GM03348 (cell line): Measurements from ENCODE around the gene TET3.

ENCODE experiments used
- DNase-seq: peaks from one replicate; pipeline ENCODE4 v3.0.0; 2012; ENCODE audit warnings: low spot score

TET3 gene

DNA sequence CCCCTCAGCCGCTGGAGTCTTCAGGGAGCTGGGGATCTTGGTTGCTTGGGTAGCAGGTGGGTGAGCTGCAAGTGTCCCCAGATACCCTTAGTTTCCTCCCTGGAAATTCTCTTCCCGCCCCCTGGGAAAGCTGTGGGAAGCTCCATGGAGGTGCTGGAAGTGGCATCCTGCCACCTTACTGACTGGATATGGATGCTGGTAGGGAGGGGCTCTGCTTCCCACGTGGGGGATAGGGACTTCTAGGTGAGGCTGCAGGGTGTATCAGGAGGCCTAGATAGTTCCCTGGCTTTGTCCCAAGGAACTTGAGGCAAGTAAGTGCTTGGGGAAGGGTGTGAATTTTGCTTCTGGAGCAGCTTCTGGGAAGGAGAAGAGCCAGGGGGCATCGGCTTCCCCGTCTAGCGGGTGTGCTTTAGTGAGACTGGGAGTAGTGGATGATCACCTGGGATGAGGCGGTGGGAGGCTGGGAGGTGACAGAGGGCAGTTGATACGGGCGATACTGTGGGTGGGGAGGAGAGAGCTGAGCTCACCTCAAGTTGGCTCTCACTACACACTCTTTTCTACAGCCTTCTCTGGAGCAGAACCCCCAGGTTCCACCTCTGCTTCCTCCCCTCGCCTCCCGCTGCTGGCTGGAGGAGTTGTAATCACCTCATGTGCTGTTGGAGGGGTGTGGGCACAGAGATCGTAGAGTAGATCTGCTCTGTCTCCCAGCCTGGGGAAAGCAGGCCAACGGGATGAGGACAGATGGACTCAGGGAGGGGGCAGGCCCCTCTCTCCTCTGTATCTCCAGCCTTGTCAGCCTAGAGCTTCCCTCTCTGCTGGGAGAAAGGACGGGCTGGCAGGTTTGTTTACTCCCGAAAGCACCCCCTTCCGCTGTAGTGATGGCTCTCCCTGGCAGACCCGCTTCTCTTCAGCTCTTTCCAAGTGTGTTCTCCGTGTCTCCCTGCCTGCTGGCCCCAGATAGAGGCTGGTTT, 19.8 kb downstream of the TET3 start:
- no peak for DNase-seq

DNA sequence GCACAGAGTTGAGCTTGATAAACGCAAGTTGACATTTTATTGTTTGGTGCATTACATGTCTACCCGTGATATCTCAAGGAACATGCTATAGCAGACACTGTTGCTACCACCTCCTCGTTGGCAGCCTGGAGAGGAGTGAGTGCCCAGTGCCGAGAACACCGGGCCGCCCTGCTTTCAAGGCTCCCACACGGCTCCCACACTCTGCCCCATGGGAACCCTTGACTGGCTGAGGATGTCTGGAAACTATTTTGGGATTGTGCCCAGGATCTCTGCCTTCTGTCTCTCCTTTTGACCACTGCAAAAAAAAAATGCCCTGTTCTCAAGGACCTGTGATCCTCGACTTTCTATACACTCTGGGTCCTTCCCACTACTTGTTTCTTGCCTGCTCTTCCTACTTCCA, 21.1 kb downstream of the TET3 start:
- DNase-seq: no peak

DNA sequence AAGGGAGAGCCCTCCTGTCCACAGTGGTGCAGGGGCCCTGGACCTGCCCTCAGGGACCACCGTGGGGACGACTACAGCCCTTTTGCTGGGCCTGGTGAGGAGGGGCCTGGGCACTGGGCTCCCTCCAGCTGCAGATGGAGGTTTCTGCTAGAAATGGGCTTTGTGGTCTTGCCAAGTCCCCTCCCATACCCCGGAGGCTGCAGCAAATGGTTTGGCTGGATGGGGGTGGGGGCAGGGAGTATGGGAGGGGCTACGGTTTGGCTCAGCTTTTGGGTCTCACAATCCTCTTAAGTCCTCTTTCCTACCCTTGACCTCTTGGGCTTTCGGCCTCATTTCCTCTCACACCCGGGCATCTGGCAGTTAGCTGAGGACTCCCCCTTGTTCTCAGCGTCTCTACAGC, 21.7 kb downstream of the TET3 start:
- no peak for DNase-seq

DNA sequence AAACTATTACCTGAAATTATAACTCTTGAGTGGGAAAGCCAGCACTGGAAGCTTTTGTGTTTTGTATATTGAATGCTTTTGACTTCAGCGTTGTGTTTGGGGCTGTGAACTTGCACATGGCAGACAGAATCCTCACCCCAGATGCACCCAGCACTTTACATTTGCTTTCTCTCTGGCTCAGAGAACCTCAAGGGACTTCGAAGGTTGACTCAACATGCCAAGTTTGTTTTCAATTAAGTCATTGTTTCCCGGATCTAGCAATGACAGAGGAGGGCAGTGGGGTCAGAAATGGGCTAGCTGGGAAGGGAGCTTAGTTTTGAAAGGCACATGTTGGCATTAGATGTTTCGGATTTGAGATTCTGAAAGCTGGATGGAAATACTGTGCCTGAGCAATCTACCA, 22.4 kb downstream of the TET3 start:
- no peak for DNase-seq

DNA sequence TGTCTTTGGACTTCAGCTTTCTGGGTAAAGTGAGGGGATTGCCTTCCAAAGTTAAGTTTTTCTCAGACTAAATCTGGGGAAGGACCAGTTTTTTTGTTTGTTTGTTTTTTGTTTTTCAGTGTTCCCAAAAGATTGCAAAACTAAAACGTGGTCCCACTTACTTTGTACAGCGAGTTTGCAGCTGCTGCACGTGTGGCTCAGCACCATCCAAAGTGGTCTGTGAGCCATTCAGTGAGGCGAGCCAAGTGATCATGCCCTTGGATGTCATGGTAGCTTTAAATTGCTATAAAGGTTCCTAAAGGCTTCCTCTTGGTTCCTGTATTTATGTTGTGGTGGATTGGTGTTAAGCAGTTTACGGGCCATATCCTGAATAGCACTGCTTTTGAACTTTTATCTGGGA, 23.0 kb downstream of the TET3 start:
- no peak for DNase-seq

DNA sequence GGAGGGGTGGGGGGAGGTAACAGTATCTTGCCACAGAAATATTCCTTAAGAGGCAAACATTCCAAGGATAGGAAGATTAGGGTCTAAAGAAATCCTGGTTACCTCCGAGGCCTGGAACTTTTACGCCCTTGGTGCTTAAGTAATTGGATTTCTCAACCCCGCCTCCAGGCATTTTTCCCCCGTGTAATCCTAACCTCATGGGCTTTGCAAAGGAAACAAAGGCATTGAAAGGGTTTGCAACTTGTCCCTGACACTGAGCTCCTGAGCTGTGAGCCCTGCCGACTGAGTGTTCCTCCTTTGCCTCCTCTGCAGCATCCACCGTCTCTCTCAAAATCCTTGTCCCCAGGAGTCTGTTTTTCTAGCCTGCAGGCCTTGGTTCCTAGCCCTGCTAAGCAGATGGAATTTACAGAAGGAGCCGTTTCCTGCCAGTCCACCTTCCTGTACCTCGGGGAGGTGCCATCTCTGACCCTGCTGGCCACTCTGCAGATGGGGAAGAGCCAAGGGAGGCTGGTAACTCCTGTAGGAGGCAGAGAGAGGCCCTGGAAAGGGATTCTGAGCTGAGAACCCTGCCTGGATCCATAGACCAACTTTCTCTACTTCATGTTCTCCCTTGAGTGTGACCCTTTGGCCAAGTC, 24.2 kb downstream of the TET3 start:
- no peak for DNase-seq

DNA sequence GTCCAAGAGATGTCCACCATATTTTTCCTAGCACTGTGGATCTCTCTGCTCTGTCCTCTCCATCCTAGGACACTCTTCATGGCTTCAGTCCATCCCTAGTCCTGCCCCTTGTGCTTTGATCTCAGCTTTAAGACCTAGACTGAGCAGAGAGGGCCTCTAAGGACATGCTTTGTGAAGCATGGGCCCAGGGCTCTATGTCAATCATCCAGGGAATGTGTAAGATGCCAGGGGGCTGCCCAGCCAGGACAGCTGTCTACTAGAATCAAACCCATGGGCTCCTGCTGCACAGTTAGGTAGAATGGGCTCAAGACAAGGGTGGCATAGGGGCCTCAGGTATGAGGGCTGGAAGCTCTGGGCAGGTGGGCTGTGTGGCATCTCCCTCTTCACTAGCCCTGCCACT, 24.9 kb downstream of the TET3 start:
- DNase-seq: no peak

DNA sequence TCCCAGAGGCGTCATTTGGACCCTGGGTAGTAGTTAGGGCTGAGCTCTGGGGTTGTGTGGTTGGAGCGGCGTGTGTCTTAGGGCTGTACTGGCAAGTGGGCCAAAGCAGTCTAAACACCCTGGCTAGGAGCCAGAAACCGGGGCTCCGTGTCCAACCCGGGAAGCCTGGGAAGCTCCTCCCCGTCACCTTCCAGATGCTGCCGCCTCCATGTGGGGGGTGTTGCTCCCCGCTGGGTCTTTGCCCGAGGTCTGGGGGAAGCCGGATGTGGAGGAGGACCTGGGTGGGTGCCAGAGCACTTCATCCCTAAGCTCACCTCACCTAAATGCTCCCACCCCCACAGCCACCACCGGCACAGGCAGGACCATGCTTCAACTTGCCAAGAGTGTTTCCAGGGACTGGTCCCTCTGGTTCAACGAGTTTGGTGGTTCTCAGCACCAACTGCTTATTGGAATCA, 25.4 kb downstream of the TET3 start:
- DNase-seq: no peak

DNA sequence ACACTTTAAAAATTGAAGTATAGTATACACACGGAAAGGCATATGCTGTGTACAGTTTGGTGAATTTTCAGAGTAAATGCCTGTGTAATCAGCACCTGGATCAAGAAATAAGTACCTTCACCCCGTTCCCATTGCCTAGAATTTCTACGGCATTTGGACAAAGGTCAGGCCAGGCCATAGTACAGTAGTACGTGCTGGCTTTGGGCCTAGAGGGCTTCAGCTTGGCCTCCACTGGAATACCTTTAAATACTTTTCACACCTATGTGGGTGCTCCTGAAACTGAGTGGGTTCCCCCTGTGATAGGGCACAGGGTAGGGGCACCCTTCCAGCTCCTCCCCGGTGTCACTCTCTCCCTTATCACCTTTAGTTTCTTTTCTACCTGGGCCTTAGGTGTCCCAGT, 26.5 kb downstream of the TET3 start:
- DNase-seq: no peak

DNA sequence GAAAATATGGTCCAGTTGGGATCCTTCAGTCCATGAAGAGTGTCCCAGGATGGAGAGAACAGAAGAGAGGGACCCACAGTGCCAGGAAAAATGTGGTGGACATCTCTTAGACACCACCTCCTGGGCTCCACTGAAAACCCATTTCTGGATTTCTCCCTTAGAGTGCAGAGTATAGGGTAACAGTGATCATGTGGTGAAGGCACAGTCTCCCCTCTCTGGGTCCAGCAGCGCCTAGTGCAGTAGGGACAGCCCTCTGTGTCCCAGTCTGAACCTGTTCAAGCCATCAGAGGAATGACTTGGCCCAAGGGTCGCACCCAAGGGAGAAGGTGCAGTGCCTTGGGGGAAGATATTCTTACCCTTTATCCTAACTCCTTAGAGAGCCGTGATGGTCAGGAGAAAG, 30.1 kb downstream of the TET3 start:
- DNase-seq: no peak

DNA sequence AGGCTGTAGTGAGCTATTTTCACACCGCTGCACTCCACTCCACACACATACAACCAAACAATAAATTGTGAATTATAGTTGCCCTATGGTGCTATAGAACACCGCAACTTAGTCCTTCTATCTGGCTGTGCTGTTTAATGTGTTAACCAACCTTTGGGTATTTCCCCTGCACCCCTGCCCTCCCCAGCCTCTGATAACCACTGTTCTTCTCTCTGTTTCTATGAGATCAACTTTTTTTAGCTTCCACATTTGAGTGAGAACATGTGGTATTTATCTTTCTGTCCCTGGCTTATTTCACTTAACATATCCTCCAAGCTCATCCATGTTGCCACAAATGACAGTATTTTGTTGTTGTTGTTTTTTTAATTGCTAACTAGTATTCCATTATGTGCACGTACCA, 32.5 kb downstream of the TET3 start:
- no peak for DNase-seq

DNA sequence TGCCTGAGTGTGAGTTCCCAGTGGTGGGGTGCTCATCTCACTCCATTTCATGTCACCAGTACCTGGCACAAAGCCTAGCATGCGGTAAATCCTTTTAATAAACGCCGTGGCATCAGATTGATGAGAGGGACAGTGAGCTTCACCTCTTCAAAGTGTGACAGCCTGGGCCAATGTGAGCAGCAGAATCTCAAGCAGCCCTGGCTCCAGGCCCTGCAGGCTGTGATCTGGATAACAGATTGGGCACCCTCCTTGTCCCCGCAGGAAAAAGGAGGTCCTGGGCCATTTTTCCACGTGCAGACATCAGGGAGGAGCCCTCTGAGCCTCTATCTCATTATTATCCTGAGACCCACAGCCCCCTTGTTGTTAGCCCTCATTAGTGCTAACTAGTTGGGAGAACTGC, 34.8 kb downstream of the TET3 start:
- DNase-seq: no peak

DNA sequence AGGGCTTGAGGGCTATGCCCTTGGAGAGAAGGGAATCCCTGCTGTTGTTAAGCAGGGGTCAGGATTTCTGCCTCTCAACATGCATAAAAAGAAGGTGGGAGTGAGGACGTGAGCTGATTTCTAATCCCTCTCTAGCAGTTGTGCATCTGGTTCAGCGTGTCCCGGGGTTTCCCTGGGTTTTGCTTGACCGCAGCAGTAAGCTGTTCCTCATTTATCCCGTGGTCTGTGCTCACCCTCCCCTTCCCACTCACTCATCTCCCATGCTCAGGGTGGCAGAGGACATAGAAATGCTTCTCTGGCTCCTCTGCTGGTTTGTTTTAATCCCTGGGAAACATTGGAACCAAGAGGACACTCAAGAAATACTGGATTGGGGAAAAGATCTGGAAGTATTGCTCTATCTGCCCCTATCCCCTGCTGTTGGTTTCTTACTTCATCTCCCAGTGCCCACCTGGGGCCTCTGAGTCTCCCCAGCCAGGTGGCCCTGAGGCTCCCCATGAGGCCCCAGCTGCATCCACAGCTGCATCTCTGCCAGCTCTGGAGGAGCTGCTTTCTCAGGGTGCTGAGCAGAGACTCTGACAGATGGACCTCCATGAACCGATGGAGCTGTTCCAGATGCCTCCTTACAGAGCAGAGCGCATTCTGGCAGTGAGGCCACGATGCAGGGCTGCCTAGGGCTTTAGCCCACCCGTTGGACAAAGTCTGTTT, 36.1 kb downstream of the TET3 start:
- no peak for DNase-seq

DNA sequence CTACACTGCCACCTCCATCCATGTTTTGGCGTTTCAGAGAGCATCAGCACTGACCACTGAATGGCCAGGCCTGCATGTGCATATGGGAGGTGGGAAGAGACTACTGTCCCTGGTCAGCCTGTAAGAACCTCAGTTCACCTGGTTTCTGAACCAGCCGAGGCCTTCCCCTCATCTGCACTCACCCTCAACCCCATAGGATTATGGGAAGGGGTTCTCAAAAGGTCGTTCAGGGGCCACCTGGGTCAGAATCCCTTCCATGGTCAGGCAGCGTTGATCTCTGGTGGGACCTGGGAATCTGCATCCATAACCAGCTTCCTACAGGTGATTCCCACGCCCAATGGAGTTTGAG, 36.7 kb downstream of the TET3 start:
- DNase-seq: no peak

DNA sequence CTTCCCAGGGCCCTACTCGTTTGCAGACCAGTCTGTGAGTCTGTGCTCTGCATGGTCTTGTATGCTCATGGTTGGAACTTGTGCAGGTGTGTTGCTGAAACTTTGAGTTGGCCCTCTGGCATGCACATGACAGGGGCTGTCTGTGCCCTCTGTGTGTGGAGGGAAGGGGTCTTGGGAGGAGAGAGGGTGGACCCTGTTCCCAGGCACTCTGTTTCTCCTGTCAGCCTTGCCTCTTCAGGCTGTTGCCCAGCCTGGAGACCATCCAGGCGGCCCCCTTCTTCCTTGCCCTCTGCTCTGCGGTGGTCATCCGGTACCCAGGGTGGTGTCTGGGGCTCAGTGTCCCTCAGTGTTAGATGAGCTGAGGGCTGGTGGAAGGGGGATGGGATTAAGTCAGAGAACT, 39.5 kb downstream of the TET3 start:
- no peak for DNase-seq

DNA sequence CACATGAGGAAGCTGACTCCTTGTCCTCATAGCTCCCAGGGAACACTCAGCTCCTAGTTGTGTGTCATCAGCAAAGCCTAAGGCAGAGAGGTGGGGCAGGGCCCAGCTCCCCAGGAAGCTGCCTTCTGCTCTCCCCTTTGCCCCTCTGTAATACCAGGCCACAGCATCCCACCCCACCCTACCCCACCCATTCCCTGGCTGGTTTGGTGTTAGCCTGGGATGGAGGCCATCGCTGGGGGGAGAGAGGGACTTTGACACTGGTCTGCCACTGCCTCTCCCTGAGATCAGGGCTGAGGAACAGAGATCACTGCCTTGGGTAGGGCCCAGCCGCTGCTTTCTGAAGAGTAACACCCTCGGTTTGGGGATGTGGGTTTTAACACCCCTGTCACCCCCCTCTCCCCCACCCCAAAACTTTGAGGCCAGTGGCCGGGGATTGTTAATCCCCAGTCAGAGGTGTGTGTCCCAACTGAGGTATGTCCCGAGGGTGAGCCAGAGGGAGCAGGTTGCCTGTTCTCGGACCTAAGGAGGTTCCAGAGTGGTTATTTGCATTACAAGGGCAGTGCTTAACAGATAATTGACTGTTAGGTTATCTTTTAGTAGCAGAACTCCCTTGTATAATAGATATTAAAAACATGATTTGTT, 41.4 kb downstream of the TET3 start:
- no peak for DNase-seq

DNA sequence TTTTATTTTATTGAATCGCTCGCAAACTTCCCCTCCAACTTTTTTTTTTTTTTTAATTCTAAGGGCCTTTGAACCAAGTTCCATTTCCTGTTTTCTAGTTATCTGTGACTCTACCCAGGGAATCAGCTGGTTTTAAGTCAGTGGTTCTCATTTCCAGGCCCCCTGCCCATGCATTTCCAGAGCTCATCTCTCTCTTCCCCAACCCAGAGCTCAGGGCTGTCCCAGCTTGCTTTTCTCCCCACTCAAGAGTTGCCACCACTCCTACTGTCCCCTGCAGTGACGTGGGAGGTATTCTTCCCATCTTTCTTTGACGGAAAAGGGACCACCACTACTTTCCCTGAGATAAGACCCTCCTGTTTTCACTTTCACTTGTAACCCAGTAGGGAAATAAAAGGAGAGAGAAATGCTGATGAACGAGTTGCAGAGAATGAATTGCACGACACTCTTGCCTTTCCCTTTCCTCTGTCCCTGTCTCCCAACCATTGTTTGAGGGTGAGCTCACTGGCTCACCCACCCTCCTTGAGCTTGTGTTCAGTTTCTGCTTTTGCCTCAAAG, 42.1 kb downstream of the TET3 start:
- no peak for DNase-seq

DNA sequence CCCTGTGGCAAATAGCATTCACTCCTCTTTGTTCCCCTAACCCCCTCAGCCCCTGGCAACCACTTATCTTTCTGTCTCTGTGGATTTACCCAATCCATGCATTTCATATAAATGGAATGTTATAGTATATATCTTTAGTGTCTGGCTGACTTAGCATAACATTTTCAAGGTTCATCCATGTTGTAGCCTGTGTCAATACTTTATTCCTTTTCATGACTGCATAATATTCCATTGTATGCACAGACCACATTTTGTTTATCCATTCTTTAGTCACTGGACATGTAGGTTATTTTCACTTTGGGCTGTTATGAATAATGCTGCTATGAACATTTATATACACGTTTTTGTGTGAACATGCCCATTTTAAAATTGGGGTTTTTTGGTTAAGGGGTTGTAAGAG, 42.8 kb downstream of the TET3 start:
- no peak for DNase-seq

DNA sequence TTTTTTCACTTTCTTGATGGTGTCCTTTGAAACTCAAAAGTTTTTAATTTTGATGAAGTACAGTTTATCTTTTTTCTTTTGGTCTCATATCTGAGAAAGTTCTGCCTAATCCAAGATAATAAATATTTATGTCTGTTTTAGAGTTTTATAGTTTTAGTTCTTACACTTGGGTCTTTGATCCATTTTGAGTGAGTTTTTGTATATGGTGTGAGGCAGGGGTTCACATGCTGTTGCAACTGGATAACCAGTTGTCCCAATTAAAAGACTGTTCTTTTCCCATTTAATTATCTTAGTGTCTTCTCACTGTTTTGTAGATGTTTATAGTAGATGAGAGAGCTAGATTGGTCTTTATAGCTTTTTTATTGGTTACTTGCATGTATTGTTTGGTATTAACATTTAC, 43.6 kb downstream of the TET3 start:
- no peak for DNase-seq

DNA sequence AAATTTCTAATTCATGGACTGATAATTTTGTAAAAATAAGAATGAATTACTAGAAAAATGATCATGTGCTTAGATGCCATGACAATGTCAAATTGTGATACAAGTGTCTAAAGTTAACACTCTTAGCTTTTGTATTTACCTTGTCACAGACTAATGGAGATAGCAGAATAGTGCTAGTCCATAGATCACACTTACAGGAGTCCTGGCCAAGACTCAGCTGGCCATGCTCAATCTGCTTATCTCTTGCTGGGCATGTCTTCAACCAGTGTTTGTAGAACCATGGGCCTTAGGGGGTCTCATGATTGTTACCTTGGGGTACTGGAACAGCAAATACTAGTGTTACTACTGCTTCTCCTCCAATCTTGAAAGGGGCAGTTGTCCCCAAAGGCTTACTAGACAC, 44.0 kb downstream of the TET3 start:
- DNase-seq: no peak

DNA sequence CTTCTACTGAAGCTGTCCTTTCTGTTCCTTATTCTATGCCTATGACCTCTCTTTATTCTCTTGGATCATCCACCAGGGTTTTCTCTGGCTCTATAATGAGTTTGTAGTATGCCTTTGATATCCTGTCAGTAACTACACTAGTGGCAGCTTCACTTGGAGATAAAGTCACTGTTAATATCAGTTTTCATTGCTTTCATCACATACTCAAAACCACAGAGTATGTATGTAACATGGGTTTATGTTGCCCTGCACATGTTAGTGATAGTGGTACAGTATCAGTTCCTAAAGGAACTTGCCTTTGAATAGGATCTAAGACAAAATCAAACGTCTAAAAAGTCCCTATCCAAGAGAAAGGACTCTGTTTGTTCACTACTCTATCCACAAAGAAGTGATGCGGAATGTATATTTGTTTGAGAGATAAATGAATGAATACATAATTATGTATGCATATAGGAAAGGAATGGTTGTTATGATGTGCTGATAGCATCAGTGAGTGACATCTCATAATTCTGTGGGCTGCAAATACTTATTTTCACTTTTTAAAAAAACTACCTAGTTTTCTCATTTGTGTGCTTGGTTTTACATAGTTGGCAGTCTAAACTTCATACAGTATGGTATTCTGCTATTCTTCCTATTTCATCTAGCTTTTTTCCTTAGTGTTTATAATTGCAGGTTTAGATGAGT, 45.1 kb downstream of the TET3 start:
- DNase-seq: no peak

DNA sequence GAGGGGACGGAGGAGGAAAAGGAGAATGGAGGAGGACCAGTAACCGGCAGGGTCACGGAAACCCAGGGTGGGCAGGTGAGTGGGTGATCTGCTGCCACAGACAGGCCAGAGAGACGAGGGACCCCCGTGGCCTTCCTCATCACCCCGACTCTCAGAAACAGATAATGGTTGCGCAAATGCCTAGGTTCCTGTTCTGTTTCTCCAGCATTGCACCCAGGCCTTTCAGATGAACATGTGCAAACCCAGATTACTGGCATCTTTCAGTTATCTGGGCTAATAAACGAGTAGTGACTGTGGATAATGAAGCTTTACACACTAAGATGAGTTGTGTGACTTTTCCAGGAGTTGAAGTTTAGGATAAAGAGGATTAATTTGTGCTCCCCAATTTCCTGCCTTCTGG, 46.5 kb downstream of the TET3 start:
- no peak for DNase-seq
